Activated CD4-positive, alpha-beta T cell treated with anti-CD3 and anti-CD28 coated beads for 36 hours (primary cell): ENCODE measurements around the gene USP49. TPM values are rescaled to one million over a fixed set of nuclear protein-coding genes. Genes with fewer than 3 reads are reported as not detected.

Source experiments
- ATAC-seq: fragments of 200-7000 bp; cut with Tn5 transposase; one replicate; pipeline ENCODE4 v1.10.0; 2021; ENCODE audit warnings: mild to moderate bottlenecking, moderate library complexity
- CTCF ChIA-PET: fragments of 350-600 bp; sonication (Branson Sonifier 250); formaldehyde crosslinking; loops from one replicate; lab custom pipeline; 2021; ENCODE audit warnings: antibody characterized with exemption; lab: Charles Lee
- POLR2A ChIA-PET: fragments of 350-600 bp; sonication (Branson Sonifier 250); formaldehyde crosslinking; loops from one replicate; lab custom pipeline; 2021; ENCODE audit warnings: antibody characterized with exemption, inconsistent platforms; lab: Charles Lee
- DNase-seq: peaks from one replicate; pipeline ENCODE4 v3.0.0-alpha.2; 2020
- H3K27ac Mint-ChIP-seq: one replicate; pipeline ENCODE4 v1.8.0; 2021; ENCODE audit warnings: mixed read lengths
- H3K27me3 Mint-ChIP-seq: one replicate; pipeline ENCODE4 v1.8.0; 2021; ENCODE audit warnings: mixed read lengths
- H3K36me3 Mint-ChIP-seq: one replicate; pipeline ENCODE4 v1.8.0; 2021; ENCODE audit warnings: low read depth, mixed read lengths
- H3K4me1 Mint-ChIP-seq: one replicate; pipeline ENCODE4 v1.8.0; 2021; ENCODE audit warnings: mixed read lengths
- H3K4me3 Mint-ChIP-seq: one replicate; pipeline ENCODE4 v1.8.0; 2021; ENCODE audit warnings: mild to moderate bottlenecking, moderate library complexity, mixed read lengths
- H3K9me3 Mint-ChIP-seq: one replicate; pipeline ENCODE4 v1.8.0; 2021; ENCODE audit warnings: low read depth, mixed read lengths
- intact Hi-C, 2 experiments: fragments of 100-400 bp; cut with DNase I in 1 of 2; cut with micrococcal nuclease in 1 of 2; formaldehyde crosslinking; loops; one replicate each; pipeline versions ENCODE4 v1.14.2 to v1.15.1; 2022 to 2024; cut with DNase I, micrococcal nuclease
- total RNA-seq, 2 experiments: library from RNA; stranded (reverse); gene quantifications; one replicate each; pipeline ENCODE4 v1.2.3, GENCODE V29; 2021

USP49 gene
- total RNA-seq, 2 experiments from 2014 or later = 5.6 to 7.3 TPM

- Mint-ChIP-seq H3K4me3 (peak overlapping the region; percentile 100), H3K9me3 (no peaks in the 10 kb centered on the region), H3K4me1 (peaks cover 64% of the 10 kb centered on the region), H3K27ac (peak overlapping the region; percentile 96), H3K27me3 (no peaks in the 10 kb centered on the region), H3K36me3 (peaks cover 61% of the 10 kb centered on the region)
- intact Hi-C loops = loop anchor here (5.0 kb wide), 2 partner anchors 92 to 157 kb away; partner anchors contain the start of gene PRICKLE4 (in 1 of the 2)
- ChIA-PET CTCF (interaction anchor here (0.6 to 14.0 kb wide), 14 partner anchors 9 to 626 kb away, joined by 3 to 355 read pairs (median 4); partner anchors contain the start of genes BYSL, MED20, TAF8 and TOMM6), POLR2A (interaction anchor here (0.6 to 3.6 kb wide), 6 partner anchors 10 to 524 kb away, joined by 3 to 28 read pairs (median 5); no protein-coding TSS in a partner anchor)
- DNase-seq = peak; percentile 73
- peak; percentile 9 for ATAC-seq
These were observed 44.1 kb upstream of the USP49 start for GRCh38 chr6:41939176-41939847.

GRCh38 chr6:41938590-41939175 lies 43.5 kb upstream of the USP49 start:
- Mint-ChIP-seq H3K36me3 (peaks cover 63% of the 10 kb centered on the region), H3K27ac (peak overlapping the region; percentile 96), H3K4me1 (peaks cover 61% of the 10 kb centered on the region), H3K9me3 (no peaks in the 10 kb centered on the region), H3K4me3 (peak overlapping the region; percentile 100), H3K27me3 (no peaks in the 10 kb centered on the region)
- POLR2A ChIA-PET = interaction anchor here (0.6 to 3.6 kb wide), 6 partner anchors 9 to 525 kb away, joined by 3 to 28 read pairs (median 5); no protein-coding TSS in a partner anchor
- CTCF ChIA-PET = interaction anchor here (0.9 to 14.0 kb wide), 12 partner anchors 12 to 157 kb away, joined by 3 to 355 read pairs (median 4); partner anchors contain the start of genes BYSL, MED20, TAF8 and TOMM6
- DNase-seq = no peak
- no peak for ATAC-seq
- intact Hi-C loops = loop anchor here (5.0 kb wide), 2 partner anchors 91 to 156 kb away; partner anchors contain the start of gene PRICKLE4 (in 1 of the 2)

- intact Hi-C loops = loop anchor here (5.0 kb wide), 2 partner anchors 91 to 156 kb away; partner anchors contain the start of gene PRICKLE4 (in 1 of the 2)
- peak overlapping the region; percentile 100 for H3K4me3 Mint-ChIP-seq
- peaks cover 58% of the 10 kb centered on the region for H3K4me1 Mint-ChIP-seq
- no peak for ATAC-seq
- peak overlapping the region; percentile 96 for H3K27ac Mint-ChIP-seq
- H3K27me3 Mint-ChIP-seq = no peaks in the 10 kb centered on the region
- H3K9me3 Mint-ChIP-seq = no peaks in the 10 kb centered on the region
- H3K36me3 Mint-ChIP-seq = peaks cover 65% of the 10 kb centered on the region
- peak; percentile 49 for DNase-seq
- ChIA-PET POLR2A (interaction anchor here (1.3 to 3.6 kb wide), 4 partner anchors 39 to 110 kb away, joined by 3 to 28 read pairs (median 14); no protein-coding TSS in a partner anchor), CTCF (interaction anchor here (0.7 to 14.0 kb wide), 12 partner anchors 13 to 225 kb away, joined by 3 to 355 read pairs (median 4); partner anchors contain the start of genes BYSL, MED20, TAF8 and TOMM6)
These were observed 42.8 kb upstream of the USP49 start for GRCh38 chr6:41937861-41938574.

GRCh38 chr6:41937472-41937860 lies 42.3 kb upstream of the USP49 start:
- H3K27me3 Mint-ChIP-seq = no peaks in the 10 kb centered on the region
- intact Hi-C loops = loop anchor here (5.0 kb wide), 2 partner anchors 90 to 155 kb away; partner anchors contain the start of gene PRICKLE4 (in 1 of the 2)
- peaks cover 70% of the 10 kb centered on the region for H3K36me3 Mint-ChIP-seq
- H3K4me1 Mint-ChIP-seq = peaks cover 56% of the 10 kb centered on the region
- ChIA-PET POLR2A (interaction anchor here (2.5 to 3.6 kb wide), 2 partner anchors 103 to 107 kb away, joined by 21 to 28 read pairs; no protein-coding TSS in a partner anchor), CTCF (interaction anchor here (0.7 to 14.0 kb wide), 12 partner anchors 13 to 224 kb away, joined by 3 to 355 read pairs (median 4); partner anchors contain the start of genes BYSL, MED20 and TAF8)
- ATAC-seq (no peak), DNase-seq (no peak)
- H3K9me3 Mint-ChIP-seq = no peaks in the 10 kb centered on the region
- H3K4me3 Mint-ChIP-seq = peak overlapping the region; percentile 100
- peak overlapping the region; percentile 96 for H3K27ac Mint-ChIP-seq

GRCh38 chr6:41936073-41936837 lies 41.1 kb upstream of the USP49 start:
- Mint-ChIP-seq H3K27ac (peak overlapping the region; percentile 96), H3K9me3 (no peaks in the 10 kb centered on the region), H3K4me3 (peak overlapping the region; percentile 100), H3K4me1 (peaks cover 55% of the 10 kb centered on the region), H3K36me3 (peaks cover 82% of the 10 kb centered on the region), H3K27me3 (no peaks in the 10 kb centered on the region)
- DNase-seq (peak; percentile 83), ATAC-seq (peak; percentile 54)
- CTCF ChIA-PET = interaction anchor here (0.5 to 14.0 kb wide), 18 partner anchors 9 to 202 kb away, joined by 3 to 355 read pairs (median 4); partner anchors contain the start of genes BYSL, MED20 and TAF8
- POLR2A ChIA-PET = interaction anchor here (0.5 to 1.9 kb wide), 2 partner anchors 15 to 103 kb away, joined by 3 to 6 read pairs; no protein-coding TSS in a partner anchor
- intact Hi-C loops = loop anchor here (1.0 to 5.0 kb wide), 5 partner anchors 15 to 154 kb away; partner anchors contain the start of genes BYSL (in 2 of the 2), MED20 (in 2 of the 2) and PRICKLE4 (in 1 of the 2)

- peak overlapping the region; percentile 96 for H3K27ac Mint-ChIP-seq
- no peak for ATAC-seq
- H3K27me3 Mint-ChIP-seq = no peaks in the 10 kb centered on the region
- ChIA-PET POLR2A (interaction anchor here (1.9 kb wide), 1 partner anchor 104 kb away, joined by 6 read pairs; no protein-coding TSS in a partner anchor), CTCF (interaction anchor here (0.6 to 14.0 kb wide), 15 partner anchors 8 to 202 kb away, joined by 3 to 355 read pairs (median 4); partner anchors contain the start of genes BYSL, MED20 and TAF8)
- H3K4me3 Mint-ChIP-seq = peak overlapping the region; percentile 100
- peaks cover 80% of the 10 kb centered on the region for H3K36me3 Mint-ChIP-seq
- intact Hi-C loops = loop anchor here (1.0 to 5.0 kb wide), 5 partner anchors 14 to 153 kb away; partner anchors contain the start of genes BYSL (in 2 of the 2), MED20 (in 2 of the 2) and PRICKLE4 (in 1 of the 2)
- DNase-seq = no peak
- no peaks in the 10 kb centered on the region for H3K9me3 Mint-ChIP-seq
- H3K4me1 Mint-ChIP-seq = peaks cover 55% of the 10 kb centered on the region
These were observed 40.5 kb upstream of the USP49 start for GRCh38 chr6:41935685-41936072.

- ATAC-seq = no peak
- no peak for DNase-seq
- intact Hi-C loops = loop anchor here (5.0 kb wide), 2 partner anchors 88 to 153 kb away; partner anchors contain the start of gene PRICKLE4 (in 1 of the 2)
- peaks cover 75% of the 10 kb centered on the region for H3K36me3 Mint-ChIP-seq
- CTCF ChIA-PET = interaction anchor here (0.6 to 14.0 kb wide), 15 partner anchors 7 to 201 kb away, joined by 3 to 355 read pairs (median 4); partner anchors contain the start of genes BYSL, MED20 and TAF8
- H3K4me3 Mint-ChIP-seq = no peak overlapping the region
- H3K4me1 Mint-ChIP-seq = peaks cover 55% of the 10 kb centered on the region
- POLR2A ChIA-PET = interaction anchor here (1.9 kb wide), 1 partner anchor 104 kb away, joined by 6 read pairs; no protein-coding TSS in a partner anchor
- H3K9me3 Mint-ChIP-seq = no peaks in the 10 kb centered on the region
- H3K27ac Mint-ChIP-seq = peak overlapping the region; percentile 55
- no peaks in the 10 kb centered on the region for H3K27me3 Mint-ChIP-seq
These were observed 40.0 kb upstream of the USP49 start for GRCh38 chr6:41935193-41935574.

GRCh38 chr6:41934278-41935192 lies 39.4 kb upstream of the USP49 start:
- intact Hi-C loops = loop anchor here (5.0 kb wide), 2 partner anchors 87 to 152 kb away; partner anchors contain the start of gene PRICKLE4 (in 1 of the 2)
- Mint-ChIP-seq H3K4me1 (peaks cover 52% of the 10 kb centered on the region), H3K9me3 (no peaks in the 10 kb centered on the region), H3K36me3 (peaks cover 69% of the 10 kb centered on the region), H3K27me3 (no peaks in the 10 kb centered on the region), H3K27ac (peak overlapping the region; percentile 55), H3K4me3 (no peak overlapping the region)
- ChIA-PET POLR2A (interaction anchor here (0.7 kb wide), 1 partner anchor 107 kb away, joined by 3 read pairs; no protein-coding TSS in a partner anchor), CTCF (interaction anchor here (1.0 to 14.0 kb wide), 8 partner anchors 10 to 200 kb away, joined by 3 to 355 read pairs (median 4); partner anchors contain the start of genes BYSL, MED20, TAF8 and TOMM6)
- no peak for ATAC-seq
- no peak for DNase-seq
